Measurements from ENCODE around the gene COL19A1.
"Not testable (repeated sequence)": the region's sequence is repeated elsewhere in the genome, so short reads cannot be mapped to it uniquely, and the experiment has no call there.

Gene COL19A1

DNA sequence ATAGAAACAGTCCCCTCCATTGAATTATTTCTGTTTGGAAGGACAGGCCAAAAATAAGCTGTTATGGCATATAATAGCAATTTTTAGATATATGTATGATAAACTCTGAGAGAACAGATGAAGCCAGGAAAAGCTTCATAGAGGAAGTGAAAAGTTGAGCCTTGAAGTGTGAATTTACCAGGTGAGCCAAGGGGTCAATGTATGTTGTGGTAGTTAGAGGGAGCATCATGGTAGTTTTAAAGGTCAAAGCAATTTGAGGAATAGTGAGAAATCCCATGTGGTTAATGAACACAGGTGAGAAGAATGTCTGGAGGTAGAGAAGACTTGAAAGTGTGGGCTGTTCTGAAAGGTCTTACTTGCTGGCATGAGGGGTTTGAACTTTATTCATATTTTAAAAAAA lies 47.0 kb downstream of the COL19A1 start:
- DNase-seq: no peak

GRCh38 chr6:69914015-69914485 lies 47.7 kb downstream of the COL19A1 start:
- DNase-seq: no peak

GRCh38 chr6:69915346-69915745 lies 49.0 kb downstream of the COL19A1 start:
- DNase-seq: no peak

GRCh38 chr6:69917834-69918233 lies 51.5 kb downstream of the COL19A1 start:
- no peak for DNase-seq

DNA sequence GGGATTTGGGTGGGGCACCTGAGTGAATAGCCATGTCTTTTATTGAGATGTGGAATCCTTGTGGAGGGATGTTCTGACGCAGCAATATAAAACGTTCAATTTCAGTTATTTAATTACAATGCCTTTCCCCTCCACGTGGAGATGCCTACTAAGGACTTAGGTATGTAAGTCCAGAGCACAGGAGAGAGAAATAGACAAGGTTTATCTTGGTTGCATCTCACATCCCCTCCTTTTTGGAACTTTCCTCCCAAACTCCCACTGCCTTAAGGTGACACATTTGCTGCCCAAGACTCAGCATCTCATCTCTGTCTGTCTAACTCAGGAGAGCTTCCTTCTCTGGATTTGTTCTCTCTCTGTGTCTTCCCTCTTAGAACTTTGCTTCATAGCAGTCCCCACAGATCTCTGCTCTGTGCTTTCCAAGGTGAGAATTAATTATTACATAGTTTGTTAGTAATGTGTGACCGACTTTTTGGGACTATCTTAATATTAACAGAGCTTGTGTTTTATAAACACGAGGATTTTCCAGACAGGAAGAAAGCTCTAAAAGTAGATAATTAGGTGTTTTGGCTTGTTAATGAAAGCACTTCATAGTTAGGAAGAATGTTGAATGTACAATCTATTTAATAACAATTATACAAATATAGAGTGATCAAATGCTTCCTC lies 52.6 kb downstream of the COL19A1 start:
- DNase-seq: no peak

- DNase-seq: not testable (repeated sequence)
These were observed 54.7 kb downstream of the COL19A1 start for GRCh38 chr6:69921066-69921465.

DNA sequence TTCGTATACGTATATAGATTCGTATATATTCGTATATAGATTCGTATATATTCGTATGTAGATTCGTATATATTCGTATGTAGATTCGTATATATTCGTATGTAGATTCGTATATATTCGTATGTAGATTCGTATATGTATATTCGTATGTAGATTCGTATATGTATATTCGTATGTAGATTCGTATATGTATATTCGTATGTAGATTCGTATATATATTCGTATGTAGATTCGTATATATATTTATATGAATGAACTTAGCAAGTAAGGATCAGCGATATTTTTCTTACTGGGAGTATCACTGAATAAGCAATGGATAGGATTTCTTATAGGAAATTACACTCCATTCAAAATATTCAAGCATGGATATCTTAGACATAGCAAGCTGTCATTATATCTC lies 55.3 kb downstream of the COL19A1 start:
- DNase-seq: not testable (repeated sequence)

GRCh38 chr6:69926745-69927144 lies 60.4 kb downstream of the COL19A1 start:
- no peak for DNase-seq

GRCh38 chr6:69933239-69933638 lies 66.9 kb downstream of the COL19A1 start:
- DNase-seq: no peak

DNA sequence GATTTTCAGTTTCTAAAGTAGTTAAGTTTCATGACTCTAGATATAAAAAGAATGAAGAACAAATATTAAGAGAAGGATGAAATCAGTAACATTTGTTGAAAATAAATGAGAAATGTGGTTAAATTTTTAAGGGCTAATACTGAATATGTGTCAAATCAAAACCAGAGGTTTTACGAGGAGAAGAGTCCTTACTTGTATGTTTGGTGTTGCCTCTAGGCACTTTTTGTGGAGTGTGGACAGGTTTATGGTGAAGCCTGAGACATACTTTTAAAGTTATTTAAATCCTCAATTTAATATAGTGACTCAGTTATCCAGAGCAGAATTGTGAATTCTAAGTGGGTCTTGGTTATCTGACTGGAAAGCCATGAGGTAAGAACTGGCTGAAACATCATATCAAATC lies 68.7 kb downstream of the COL19A1 start:
- no peak for DNase-seq

DNA sequence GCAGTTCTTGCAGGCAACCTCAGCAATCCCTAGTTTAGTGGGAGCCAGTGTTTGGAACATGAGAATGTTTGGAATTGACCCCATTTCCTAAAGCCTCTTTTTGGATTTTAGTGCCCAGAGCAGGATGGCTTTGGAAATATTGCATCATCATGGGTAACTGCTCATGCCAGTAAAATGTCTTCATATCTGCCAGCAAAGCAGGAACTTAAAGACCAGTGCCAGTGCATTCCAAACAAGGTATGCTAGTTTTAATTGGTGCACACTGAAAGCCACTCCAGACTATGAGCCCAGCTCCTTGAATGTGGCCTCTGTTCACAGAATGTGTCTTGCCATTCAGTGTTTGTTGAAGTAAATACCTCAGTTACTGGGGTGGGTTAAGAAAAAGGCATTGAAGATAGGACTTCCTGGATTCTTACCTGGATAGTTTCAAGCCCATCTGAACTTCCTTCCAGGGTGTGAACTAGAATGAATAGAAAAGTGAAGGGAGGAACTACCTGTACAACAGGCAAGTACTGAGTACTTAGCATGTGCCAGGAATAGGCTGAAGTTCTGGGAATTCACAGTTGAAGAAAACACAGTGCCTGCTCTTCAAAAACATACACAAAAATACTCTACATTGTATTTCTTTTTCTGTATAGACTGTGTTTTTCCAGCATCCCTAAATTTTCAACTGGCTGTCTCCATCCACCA lies 70.5 kb downstream of the COL19A1 start:
- no peak for DNase-seq

DNA sequence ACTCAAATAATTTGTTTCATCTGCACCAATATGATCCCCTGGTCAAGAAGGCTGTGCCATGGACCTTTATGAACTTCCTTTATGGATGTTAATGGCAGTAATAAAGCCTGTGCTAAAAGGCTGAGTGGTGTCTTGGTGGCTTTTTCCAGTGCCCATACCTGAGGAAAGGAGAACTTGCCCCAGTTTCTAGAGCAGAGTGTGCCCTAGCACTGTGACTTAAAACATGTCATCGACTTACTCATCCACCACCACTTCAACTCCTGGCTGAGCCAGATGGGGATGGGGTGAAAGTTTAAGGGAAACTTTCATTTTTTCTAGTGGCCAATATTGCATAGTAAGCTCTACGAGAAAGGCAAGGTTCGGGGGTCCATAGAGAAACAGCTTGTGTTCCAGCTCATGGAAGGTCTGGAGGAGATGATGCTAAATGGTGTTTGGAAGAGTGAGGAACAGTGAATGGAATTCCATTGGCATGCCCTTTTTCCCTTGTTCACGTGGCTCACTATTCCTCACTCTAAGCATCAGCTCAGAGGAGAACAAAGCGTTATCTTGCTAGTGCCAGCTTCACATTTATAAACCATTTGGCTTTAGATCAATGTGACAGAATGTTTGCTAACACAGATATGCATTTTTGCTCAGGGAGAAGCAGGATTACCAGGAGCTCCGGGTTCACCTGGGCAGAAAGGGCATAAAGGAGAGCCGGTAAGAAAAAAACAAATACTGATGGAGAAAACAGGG lies 71.2 kb downstream of the COL19A1 start:
- DNase-seq: no peak

- DNase-seq: no peak
These were observed 76.1 kb downstream of the COL19A1 start for GRCh38 chr6:69942485-69942884.

DNA sequence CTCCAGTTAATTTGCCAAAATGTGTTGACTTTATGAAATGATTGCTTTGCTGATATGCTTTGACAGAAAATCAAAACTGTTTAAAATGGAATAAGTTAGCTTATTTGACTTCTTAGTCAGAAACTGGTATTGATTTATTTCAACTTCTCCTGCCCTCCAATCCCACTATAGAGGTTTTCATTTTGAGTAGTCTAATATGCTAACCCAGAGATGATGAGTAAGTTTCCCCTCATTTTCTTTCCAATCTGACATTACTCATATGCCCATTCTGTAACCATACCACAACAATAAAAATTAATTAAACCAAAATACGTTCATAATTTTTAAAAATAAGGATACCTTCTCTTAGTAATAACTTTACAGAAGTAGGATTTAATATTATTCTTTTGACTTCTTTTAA lies 78.8 kb downstream of the COL19A1 start:
- no peak for DNase-seq

DNA sequence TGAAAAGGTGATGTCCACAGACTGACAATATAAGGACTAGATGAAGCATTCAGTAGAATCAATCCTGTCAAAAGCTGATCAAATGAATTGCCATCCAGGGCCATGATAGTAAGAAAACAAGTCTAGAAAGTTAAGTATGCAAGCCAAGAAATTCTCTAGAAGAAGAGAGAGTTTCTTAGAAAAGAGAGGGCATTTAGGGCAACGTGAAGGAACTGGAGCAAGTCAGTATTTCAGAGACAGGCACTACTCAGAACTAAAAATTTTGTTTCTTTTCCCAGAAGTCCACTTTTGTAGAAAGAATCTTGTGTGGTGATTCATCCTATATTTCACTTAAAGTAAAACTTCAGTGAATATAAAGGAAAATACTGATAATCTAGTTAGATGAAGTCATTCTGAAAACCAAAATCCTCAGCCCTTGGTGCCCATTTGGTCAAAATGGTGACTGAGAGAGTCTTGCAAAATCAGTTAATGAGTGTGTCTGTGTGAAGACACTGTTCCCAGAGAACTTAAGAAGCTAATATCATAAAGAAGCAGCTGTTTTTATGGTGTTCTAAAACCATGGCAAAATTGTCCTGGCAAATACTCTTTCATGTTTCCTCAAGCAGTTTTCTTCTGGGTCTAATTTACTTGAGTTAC lies 82.2 kb downstream of the COL19A1 start:
- DNase-seq: no peak

- DNase-seq: no peak
These were observed 87.1 kb downstream of the COL19A1 start for GRCh38 chr6:69953491-69953890.

DNA sequence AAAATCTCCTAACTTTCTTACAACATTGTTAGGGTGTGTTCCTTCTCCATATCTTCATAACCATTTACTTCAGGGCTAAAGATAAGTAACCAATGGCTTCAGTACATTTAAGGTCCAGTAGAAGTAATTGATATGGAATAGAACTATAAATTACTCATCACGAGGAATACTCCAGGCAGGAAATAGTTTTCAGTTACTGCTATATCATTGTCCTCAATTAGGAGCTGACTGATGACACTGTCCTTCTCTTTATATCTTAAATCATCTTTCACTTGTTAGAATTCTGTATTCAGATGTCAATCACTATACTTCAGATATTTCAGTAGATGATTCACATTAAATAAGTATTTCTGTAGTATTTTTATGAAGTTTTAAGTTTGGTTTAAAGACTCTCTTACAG lies 88.4 kb downstream of the COL19A1 start:
- DNase-seq: no peak

DNA sequence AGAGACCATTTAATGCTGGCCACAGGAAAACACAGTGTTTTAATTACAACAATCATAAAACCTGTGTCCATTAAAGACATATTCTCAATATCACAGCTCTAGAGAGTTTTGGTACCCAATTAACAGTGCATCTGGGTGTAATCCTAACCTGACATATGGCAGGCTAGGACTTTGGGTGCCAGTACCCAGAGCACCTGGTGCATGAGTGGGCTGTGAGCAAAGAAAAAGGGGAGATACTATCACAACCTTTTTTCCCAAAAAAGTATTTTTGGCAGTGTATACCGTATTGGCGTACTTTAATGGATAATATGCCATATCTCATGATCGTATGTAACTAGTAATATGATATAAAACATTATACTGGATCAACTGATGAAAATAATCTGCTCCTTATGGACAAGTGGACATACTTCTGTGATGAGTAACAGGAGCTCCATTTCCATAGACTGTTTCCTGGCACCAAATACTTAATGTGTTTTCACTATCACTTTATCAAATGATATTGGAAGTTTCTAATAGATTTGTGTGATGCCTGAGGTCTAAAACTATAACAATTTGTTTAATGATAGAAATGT lies 91.7 kb downstream of the COL19A1 start:
- no peak for DNase-seq

GRCh38 chr6:69958978-69959377 lies 92.6 kb downstream of the COL19A1 start:
- no peak for DNase-seq

GRCh38 chr6:69965974-69966373 lies 99.6 kb downstream of the COL19A1 start:
- DNase-seq: not testable (repeated sequence)

DNA sequence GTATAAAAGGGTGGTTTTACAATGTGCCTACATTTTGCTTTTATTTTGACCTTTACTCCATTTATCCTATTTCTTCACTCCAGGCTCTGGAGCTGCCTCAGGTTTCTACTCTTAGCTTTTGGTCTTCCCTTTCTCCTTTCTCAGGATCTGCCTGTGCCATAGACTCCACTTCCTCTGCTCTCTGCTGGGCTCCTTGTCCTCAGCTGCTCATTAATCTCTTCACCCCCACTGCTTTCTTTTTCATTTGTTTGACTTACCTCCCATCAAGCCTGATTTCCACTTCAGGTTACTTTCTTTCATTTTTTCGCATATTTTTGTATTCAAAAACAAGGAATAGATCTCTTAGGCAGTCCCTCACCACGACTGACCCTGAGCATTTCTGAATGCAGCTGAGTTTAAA lies 106.8 kb downstream of the COL19A1 start:
- no peak for DNase-seq

DNA sequence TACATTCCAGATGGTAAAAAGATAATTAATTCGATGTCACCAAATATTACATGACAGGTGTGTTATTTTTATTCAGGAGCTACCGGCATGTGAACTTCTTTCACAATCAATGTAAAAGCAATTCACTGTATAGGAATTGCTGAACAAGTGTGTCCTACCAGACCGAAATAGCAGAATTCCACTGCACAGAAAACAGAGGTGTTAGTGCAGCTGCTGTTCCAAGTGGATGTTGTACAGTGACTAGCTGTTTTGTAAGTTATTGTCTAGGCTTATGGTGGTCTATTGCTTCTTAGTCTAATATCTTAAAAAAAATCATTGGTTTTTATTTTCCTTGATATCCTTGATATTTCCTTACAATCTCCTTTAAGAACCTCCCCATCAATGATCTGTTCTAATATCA lies 107.4 kb downstream of the COL19A1 start:
- no peak for DNase-seq

DNA sequence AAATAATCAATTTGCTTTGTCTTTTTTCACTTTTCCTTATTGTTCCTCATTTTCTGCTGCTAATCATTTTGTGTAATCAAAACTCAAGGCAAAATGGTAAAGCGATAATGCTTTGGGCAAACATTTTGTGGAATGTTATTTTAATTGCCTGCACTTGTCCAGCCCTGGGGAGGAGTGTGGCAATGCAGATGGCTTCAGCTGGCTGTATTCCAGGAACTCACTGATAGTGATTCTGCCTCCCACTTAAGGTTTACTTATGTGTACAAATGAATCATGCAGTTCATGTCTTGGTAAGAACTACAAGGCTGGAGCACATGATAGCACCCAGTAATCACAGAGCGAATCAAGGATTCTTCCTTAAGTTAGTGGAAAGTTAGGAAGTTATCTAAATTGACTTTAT lies 107.8 kb downstream of the COL19A1 start:
- DNase-seq: no peak
